ENCODE data around the gene SAMD5.

The SAMD5 gene

DNA sequence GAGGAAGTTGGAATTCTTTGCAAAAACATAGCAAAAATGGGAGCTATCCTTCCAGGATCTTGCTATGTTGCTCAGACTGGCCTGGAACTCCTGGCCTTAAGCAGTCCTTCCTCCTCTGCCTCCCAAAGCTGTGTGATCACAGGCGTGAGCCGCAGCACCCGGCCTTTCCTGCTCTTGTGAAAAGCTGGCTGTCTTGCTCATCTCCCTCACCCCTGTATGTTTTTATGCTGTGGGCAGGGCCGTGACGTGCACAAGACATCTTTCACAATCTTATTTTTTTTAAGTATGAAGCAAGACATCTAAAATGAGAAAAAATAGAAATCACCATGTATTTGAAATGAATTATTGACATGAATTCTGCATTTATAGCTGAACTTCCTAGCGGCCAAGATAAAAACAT is 110.4 kb downstream of the SAMD5 start:
- no peak for DNase-seq (ENCODE audit: low read depth in 3 of 3)

All from stimulated activated CD4-positive, alpha-beta T cell treated with anti-CD3 and anti-CD28 coated beads, TNF-alpha, amount 100 ng/mL, for 24 hours (primary cell).